Raji (cell line): Measurements from ENCODE around the gene KLRK1.

ENCODE experiments used
- POLR2A ChIP-seq: IDR thresholded peaks from 2 replicates; pipeline ENCODE4 v1.6.1; 2011; ENCODE audit warnings: low read depth, low read length, control low read depth; ENCODE audit not compliant: insufficient read depth

KLRK1 gene

GRCh38 chr12:10385166-10385613 lies 4.7 kb downstream of the KLRK1 start:
- TF ChIP-seq POLR2A: no peak

DNA sequence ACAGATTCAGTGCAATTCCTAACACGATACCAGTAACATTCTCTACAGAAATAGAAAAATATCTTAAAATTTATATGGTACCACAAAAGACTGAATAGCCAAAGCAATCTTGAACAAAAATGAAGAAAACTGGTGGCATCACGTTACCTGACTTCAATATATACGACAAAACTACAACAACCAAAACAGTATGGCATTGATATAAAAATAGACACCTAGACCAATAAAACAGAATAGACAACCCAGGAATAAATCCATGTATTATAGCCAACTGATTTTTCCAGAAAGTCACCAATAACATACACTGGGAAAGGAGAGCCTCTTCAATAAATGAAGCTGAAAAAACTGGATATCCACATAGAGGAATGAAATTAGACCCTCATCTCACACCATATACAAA lies 5.7 kb downstream of the KLRK1 start:
- TF ChIP-seq POLR2A: no peak

DNA sequence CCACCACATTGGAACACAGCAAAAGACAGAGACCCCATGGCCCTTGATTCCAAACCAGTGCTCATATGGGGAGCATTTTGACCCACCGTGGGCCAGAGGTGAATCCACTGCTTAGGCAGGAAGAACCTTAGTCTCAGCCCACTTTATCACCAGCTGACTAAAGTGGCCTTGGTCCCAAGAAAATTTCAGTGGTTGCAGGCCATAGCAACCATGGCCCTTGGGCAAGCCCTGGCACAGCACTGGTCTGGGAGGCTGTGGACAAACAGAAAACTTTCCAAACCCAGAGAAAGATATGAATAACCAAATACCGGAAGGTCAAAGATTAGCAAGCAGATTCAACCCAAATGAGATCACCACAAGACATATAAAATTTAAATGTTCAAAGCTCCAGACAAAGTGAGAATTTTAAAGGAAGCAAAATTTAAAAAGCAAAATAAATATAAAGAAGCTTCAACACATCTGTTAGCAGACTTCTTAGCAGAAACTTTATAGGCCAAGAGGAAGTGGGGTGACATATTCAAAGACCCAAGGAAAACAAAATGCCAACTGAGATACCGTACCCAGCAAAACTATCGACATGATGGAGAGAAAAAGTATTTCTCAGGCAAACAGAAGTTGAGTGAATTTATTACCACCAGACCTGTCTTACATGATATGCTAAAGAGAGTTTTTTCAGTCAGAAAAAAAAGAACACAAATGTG lies 7.8 kb downstream of the KLRK1 start:
- TF ChIP-seq POLR2A: no peak

GRCh38 chr12:10374624-10375018 lies 15.2 kb downstream of the KLRK1 start:
- no peak for TF ChIP-seq POLR2A

- no peak for TF ChIP-seq POLR2A
These were observed 17.3 kb downstream of the KLRK1 start for GRCh38 chr12:10372559-10372958.

GRCh38 chr12:10369557-10370415 lies 20.1 kb downstream of the KLRK1 start:
- TF ChIP-seq POLR2A: no peak

DNA sequence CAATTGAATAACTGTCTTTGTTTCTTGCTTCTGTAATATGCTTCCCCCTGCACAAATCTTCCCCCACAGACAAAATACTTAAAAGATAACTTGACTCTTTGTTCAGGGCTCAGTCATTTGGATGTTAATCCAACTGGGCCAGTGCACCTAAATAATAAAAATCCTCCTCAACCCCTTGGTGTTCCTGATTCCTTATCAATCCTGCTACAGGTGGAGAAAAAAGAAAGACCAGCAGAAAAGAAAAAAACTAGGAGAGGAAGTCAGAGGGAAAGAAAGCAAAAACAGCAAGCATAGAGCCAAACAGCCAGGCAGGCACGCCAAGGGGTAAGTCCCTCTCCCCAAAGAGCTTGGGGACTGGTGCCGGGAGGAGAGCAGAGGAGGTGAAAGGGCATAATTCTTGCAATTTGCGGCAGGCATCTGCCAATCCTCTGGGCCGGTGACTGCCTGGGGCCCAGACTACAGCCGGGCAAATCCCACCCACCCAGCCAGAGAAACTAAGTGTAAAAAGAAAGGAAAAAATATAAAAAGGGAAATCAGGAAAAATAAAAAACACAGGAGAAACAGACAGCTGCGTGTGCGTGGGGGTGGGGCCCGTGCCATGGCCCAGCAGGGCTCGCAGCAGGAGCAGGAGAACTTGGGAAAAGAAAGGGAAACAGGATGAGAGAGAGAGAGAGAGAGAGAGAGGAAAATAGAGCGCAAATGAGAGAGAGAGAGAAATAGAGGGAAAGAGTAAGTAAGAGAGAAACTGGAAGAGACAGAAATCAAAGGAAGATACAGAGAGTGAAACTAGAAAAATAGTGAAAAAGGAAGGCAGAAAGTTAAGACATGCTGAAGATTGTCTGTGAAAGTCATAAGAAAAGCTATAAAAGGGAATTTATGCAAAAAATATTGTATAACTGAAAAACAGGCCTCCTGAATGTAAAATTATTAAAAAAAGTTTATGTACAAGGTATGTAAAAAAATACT lies 21.4 kb downstream of the KLRK1 start:
- no peak for TF ChIP-seq POLR2A

DNA sequence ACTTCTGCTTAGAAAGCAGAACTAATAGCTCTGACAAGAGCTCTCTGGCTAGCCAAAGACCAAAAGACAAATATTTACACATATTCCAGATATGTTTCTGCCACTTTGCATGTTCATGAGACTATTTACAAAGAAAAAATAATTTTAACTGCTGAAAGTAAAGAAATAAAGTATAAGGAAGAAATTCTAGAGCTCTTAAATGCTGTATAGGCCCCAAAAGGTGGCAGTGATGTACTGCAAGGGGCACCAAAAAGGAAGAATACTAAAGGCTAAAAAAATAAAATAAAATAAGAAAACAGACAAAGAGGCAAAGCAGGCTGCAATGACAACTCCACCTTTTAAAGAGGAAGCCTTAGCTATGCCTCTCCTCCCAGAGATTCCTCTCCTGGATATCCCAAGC lies 23.0 kb downstream of the KLRK1 start:
- no peak for TF ChIP-seq POLR2A

DNA sequence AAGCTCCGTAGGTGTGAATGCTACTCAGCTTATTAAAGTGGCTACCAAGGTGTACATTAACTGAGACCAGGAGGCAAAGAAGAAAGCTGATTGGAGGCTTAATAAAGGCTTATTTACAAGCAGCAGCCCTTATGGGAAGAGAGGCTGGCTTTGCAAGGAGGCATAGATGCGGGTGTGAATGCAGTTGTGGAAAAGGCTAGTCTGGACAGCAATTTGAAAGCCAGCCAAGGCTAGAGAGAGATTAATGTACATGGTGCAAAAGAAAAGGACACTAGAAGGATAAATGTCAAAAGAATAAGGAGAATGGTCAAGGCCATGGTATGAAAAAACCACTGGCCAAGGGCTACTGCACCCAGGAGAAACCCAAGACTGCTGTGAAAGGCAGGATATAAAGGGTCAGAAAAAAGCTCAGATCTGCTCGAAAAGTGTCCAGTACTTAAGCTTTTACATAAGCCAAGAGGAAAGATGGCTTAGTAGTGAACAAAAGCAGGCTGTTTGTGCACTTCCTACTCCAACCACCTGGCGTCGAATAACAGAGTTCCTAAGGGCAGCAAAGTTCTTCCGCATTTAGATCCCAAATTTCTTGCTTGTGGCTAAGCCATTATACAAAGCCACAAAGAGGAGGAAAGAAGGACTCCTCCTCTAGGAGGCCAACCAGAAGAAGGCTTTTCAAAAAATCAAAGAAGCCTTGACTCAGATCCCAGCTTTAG lies 24.0 kb downstream of the KLRK1 start:
- no peak for TF ChIP-seq POLR2A

- no peak for TF ChIP-seq POLR2A
These were observed 24.8 kb downstream of the KLRK1 start for GRCh38 chr12:10364815-10365622.

DNA sequence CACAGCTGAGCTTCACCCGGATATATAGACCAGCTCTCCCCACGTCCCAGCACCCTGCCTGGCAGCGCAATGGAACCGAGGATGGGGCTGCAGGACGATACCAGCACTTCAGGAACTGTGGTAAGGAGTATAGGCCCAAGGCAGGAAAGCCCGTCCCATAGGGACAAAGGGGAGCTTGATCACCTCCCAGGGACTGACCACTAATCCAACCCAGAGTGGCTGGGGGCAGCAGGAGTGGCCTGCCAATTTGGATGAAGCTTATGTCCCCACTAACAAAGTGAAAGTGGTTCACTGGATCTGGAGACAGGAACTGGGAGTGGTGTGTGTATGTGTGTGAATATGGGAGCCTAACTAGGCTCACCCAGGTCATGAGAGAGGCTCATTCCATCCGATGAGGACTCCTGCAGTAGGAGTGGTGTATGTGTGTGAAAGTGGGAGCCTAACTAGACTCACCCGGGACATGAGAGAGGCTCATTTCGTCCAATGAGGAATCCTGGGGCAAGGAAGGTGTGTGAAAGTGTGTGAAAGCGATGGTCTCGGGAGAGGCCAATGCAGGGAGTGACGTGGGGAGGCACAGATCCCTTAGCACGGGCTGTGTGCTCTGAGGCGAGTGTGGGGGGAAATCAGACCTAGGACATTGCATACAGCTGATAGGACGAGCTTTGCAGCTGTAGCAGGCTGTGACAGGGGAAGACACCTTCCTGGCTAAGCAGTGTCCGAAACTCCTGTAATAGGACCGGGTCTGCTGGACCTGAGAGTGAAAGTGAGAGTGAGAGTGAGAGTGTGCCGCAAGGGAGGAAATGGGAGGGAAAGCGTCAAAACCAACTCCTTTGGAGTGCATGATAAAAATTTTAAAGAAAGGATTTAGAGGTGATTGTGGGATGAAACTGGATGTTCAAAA lies 25.7 kb downstream of the KLRK1 start:
- TF ChIP-seq POLR2A: no peak

DNA sequence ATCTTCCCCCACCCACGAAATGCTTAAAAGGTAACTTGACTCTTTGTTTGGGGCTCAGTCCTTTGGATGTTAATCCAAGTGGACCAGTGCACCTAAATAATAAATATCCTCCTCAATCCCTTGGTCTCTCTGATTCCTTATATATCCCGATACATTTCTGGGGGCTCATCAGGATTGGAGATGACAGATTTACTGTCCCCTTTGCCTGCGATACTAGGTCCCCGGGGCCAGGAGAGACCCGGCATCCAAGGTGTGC lies 26.3 kb downstream of the KLRK1 start:
- no peak for TF ChIP-seq POLR2A
